Effector memory CD8-positive, alpha-beta T cell (primary cell): ENCODE results near the gene HS3ST6.
"Not testable (repeated sequence)": the region's sequence is repeated elsewhere in the genome, so short reads cannot be mapped to it uniquely, and the experiment has no call there.

Source experiments
- ATAC-seq: fragments of 150-1000 bp; cut with Tn5 transposase; replicated peaks from 2 replicates; pipeline ENCODE4 v1.10.0; 2021; ENCODE audit warnings: mild to moderate bottlenecking, moderate library complexity
- DNase-seq, 3 experiments: peaks; one replicate each; pipeline ENCODE4 v3.0.0; 2021
- H3K27ac Mint-ChIP-seq, 2 donors: one replicate each; pipeline ENCODE4 v1.8.0; 2022; ENCODE audit warnings: mild to moderate bottlenecking in 2 of 2, mixed read lengths in 2 of 2, moderate library complexity in 2 of 2
- H3K27me3 Mint-ChIP-seq, 2 donors: one replicate each; pipeline ENCODE4 v1.8.0; 2022; ENCODE audit warnings: mixed read lengths in 2 of 2
- H3K36me3 Mint-ChIP-seq: one replicate; pipeline ENCODE4 v1.8.0; 2022; ENCODE audit warnings: mild to moderate bottlenecking, moderate library complexity, mixed read lengths; ENCODE audit not compliant: insufficient read depth
- H3K4me1 Mint-ChIP-seq, 2 donors: one replicate each; pipeline ENCODE4 v1.8.0; 2022; ENCODE audit warnings: low read depth in 2 of 2, mixed read lengths in 2 of 2
- H3K4me3 Mint-ChIP-seq, 2 donors: one replicate each; pipeline ENCODE4 v1.8.0; 2022; ENCODE audit warnings: mild to moderate bottlenecking in 2 of 2, mixed read lengths in 2 of 2, moderate library complexity in 2 of 2
- H3K9me3 Mint-ChIP-seq, 2 donors: one replicate each; pipeline ENCODE4 v1.8.0; 2022; ENCODE audit warnings: mixed read lengths in 2 of 2
- total RNA-seq, 9 experiments: gene quantifications; one replicate each; lab custom pipeline; 2026; lab: John Stamatoyannopoulos, UW

Gene HS3ST6
- total RNA-seq, result 0 to 0.07 (median 0) reads per million in 9 experiments

DNA sequence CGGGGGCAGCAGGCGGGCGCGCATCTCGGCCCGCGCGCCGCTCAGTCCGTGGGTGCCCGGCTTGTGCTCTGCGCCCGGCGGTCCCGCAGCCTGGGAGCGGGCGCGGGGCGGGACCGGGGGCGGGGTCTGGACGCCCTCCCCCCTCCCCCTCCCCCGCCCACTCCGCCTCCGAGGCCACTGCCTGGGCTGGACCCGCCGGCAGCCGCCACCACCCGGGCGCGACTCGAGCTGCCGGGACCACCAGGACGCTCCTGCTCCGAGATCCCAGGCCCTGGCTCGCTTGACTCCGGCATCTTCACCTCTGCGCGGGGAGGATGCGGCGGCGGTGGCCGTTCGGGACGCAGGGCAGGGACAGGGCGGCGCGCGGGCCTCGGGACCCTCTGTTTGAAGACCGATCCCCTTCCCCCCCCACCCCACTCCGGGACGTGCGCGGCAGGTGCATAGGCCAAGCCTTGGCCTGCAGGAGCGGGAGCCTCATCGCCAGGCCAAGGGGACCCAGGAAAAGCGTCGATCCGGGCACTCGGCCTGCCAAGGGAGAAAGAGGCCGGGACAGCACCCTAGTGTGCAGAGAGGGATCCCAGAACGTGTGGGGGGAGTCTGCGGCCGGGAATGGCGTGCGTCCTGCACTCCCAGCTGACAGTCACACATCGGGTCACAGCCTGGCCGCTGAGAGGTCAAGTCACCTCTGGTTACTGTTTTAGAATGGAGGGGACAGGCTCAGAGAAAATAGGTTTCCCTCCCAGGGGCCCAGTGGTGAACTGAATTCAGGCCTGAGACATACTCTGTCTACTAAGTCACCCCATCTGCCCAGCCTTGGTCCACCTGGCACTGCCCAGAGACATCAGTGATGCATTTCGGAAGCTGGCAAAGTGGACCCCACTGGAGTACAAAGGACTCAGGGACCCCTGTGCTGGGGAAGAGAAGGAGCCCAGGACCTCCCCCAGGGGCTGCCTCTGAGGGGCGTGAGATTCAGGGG lies at the start of gene HS3ST6:
HS3ST6 (minus strand) TSS at position 65 of the 976 bp plus-strand sequence. CDS start 92 bp downstream, outside the sequence.
- Mint-ChIP-seq H3K4me1 (no peaks in the 10 kb centered on the region), H3K27ac (no peak within 1 kb of the TSS), H3K9me3 (no peaks in the 10 kb centered on the region), H3K27me3 (peaks cover 63 to 81% of the 10 kb centered on the region in 2 donors), H3K36me3 (no peaks in the 10 kb centered on the region), H3K4me3 (no peak within 1 kb of the TSS)
- no peak for DNase-seq
- ATAC-seq, result no peak

DNA sequence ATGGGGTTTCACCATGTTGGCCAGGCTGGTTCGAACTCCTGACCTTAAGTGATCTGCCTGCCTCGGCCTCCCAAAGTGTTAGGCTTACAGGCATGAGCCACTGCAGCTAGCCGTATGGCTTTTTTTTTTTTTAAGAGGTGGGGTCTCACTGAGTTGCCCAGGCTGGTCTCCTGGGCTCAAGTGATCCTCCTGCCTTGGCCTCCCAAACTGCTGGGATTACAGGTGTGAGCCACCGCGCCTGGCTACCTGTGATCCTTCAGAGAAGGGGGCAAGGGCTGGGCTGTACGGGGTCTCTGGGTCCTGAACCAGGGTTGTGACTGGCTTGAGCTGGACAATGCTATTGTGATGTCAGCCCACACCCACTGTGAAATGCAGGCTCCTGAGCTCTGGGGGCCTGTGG lies 48.2 kb upstream of the HS3ST6 start, which contains the start of gene RNF151:
RNF151 (plus strand) TSS at position 397 of the 400 bp plus-strand sequence. CDS start 26 bp downstream, outside the sequence.
- no peaks in the 10 kb centered on the region for H3K27me3 Mint-ChIP-seq
- H3K36me3 Mint-ChIP-seq, result peaks cover 51% of the 10 kb centered on the region
- H3K9me3 Mint-ChIP-seq, result no peaks in the 10 kb centered on the region
- H3K27ac Mint-ChIP-seq, result peak within 1 kb of the TSS; percentile 98 to 99
- H3K4me1 Mint-ChIP-seq, result peaks cover 34 to 44% of the 10 kb centered on the region in 2 donors
- ATAC-seq (no peak), DNase-seq (no peak)
- peak within 1 kb of the TSS; percentile 92 to 95 for H3K4me3 Mint-ChIP-seq

DNA sequence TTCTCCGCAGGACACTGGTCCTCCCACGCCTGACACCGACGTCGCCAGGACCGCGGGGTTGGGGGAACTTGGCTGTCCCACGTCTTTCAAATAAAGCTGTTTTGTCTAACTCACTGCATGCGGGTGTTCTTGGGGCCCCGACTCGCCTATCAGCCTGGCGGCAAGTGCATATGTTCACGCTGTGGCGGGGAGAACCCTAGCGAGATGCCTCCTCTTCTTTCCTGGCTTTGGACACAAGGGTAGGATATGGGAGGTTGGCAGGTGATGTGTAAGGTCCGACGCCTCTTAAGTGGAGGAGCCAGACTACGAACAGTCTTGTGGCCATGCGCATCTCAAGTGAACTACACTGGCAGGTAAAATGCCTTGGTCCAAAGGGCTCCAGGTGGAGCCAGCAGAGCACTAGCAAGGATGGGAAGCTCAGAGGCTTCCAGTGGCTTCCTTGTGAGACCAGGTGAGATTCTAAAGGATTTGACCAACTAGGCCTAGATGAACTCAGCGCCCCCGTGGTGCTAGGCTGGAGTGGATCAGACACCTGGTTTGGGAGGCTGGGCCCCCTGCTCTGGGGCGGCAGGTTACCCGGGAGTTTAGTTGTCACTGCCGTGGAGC lies 47.3 kb upstream of the HS3ST6 start:
- H3K27ac Mint-ChIP-seq, result peak overlapping the region; percentile 98 to 99
- DNase-seq (no peak), ATAC-seq (no peak)
- no peaks in the 10 kb centered on the region for H3K9me3 Mint-ChIP-seq
- H3K27me3 Mint-ChIP-seq, result no peaks in the 10 kb centered on the region
- peaks cover 36 to 46% of the 10 kb centered on the region in 2 donors for H3K4me1 Mint-ChIP-seq
- H3K36me3 Mint-ChIP-seq, result peaks cover 58% of the 10 kb centered on the region
- H3K4me3 Mint-ChIP-seq, result peak overlapping the region; percentile 92 to 95

DNA sequence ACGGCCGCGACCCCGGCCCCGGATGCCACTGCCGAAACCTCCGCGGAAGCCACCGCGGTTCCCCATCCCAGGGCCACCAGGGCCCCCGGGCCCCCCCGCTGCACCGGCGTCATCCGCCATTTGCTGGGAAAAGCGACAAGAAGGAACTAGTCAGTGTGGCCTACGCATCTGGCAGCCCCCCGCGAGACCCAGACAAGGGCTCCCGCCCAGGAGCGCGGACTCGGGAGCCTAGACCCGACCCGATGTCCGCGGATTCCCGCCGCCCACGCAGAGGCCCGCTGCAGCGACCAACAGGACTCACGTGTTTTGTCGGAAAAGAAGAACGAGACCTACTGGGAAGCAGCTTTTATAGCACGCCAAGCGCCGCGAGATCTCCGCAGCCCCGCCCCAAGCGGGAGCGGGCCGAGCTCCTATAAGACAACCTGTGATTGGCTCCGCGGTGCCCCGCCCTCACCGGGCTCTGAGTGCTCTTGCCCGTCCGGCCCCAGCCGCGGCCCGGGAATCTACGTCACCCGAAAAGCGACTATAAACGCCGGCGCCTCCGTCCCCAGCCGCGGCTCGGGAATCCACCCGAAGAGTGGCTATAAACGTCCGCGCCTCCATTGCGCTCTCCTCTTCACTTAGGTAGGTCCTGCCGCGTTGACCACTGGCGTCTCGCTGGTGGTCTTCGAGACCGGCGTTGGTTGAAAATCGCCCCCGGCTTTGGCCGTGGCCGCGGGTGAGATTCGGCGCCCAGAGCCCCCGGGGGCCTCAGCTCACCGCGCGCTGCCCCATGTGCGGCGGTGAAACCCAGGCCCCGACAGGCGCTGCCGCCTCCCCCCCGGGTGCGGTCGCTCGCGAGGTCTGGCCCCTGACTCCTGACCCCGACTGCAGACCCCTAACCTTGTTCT lies 46.5 kb upstream of the HS3ST6 start, which contains the start of gene RPS2:
RPS2 (minus strand) TSS at position 321 of the 890 bp plus-strand sequence; CDS start at position 120, 201 bp downstream.
- H3K4me1 Mint-ChIP-seq, result peaks cover 43 to 53% of the 10 kb centered on the region in 2 donors
- peak; percentile 94 to 97 (median 94) for DNase-seq
- peak within 1 kb of the TSS; percentile 98 to 99 for H3K27ac Mint-ChIP-seq
- H3K9me3 Mint-ChIP-seq, result no peaks in the 10 kb centered on the region
- no peaks in the 10 kb centered on the region for H3K27me3 Mint-ChIP-seq
- peak within 1 kb of the TSS; percentile 92 to 95 for H3K4me3 Mint-ChIP-seq
- H3K36me3 Mint-ChIP-seq, result peaks cover 64% of the 10 kb centered on the region
- peak; percentile 90 for ATAC-seq

DNA sequence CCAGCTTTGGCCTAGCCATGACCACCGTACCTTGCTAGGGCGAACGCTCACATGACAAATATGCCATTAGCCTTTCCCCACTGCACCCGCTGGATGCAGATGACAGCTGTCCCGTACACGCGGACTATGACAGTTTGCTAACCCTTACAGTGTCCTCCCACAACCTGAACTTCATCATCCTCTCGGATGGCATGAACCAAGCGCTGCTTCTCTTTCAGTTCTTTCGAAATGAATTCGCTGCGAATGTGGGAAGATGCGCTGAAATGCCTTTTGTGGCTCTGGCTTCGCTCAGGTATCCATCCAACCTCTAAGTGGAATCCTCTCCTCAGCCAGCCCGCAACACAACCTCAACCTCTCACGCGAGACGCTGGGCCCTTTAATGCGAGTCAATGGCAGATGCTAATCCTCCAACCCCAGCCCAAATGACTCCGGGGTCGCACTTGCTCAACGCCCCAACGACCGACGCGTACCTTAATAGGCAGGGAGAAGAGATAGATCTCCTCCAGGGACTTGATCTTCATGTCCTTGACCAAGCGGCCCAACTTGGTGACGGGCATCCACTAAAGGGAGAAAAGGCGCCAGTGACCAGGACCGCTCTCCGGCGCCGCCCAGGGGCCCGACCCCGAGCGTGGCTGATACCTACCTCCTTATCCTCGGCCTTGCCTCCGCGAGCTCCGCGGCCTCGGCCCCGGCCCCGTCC lies 45.7 kb upstream of the HS3ST6 start:
- Mint-ChIP-seq H3K4me3 (peak overlapping the region; percentile 92 to 95), H3K27ac (peak overlapping the region; percentile 98 to 99), H3K9me3 (no peaks in the 10 kb centered on the region), H3K27me3 (no peaks in the 10 kb centered on the region), H3K4me1 (peaks cover 43 to 53% of the 10 kb centered on the region in 2 donors), H3K36me3 (peaks cover 64% of the 10 kb centered on the region)
- ATAC-seq (peak; percentile 20), DNase-seq (peak in 2 of 3 experiments; percentile 37 to 52)

DNA sequence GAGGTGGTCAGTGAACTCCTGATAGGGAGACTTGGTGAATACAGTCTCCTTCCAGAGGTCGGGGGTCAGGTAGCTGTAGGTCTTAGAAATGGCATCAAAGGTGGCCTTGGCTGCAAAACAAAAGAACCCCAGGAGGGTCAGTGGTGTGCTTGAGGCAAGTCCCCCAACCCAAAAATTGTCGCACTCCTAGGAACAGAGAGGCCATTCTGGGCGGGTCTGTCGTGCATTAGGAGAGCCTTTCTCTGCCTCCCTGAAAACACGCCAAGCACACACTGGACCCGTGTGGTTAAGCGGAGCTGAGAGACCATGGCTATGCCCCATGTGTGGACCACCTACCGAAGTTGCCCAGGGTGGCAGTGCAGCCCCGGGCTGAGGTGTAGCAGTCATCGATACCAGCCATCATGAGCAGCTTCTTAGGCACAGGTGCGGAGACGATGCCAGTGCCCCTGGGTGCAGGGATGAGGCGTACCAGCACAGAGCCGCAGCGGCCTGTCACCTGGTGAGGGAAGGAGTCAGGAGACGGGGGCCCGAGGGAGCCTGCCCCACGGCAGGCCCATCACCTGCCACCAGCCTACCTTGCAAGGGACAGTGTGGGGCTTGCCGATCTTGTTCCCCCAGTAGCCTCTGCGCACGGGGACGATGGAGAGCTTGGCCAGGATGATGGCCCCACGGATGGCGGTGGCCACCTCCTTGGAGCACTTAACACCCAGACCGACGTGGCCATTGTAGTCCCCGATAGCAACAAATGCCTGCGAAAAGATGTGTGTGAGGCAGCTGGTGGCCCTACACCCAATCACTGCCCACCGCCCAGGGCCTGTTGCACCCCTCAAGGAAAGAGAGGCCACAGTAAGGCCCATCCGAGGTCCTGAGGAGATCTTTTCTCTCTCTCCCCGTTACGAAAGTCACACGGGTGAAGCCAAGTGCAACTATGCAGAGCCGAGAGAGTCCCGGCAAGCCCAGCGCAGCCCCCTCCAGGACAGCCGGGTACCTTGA lies 44.2 kb upstream of the HS3ST6 start:
- not testable (repeated sequence) for H3K27me3 Mint-ChIP-seq, H3K9me3 Mint-ChIP-seq, DNase-seq, ATAC-seq
- Mint-ChIP-seq H3K27ac (peak overlapping the region; percentile 98 to 99), H3K4me3 (peak overlapping the region; percentile 92 to 95), H3K36me3 (peaks cover 64% of the 10 kb centered on the region), H3K4me1 (peaks cover 43 to 53% of the 10 kb centered on the region in 2 donors)

DNA sequence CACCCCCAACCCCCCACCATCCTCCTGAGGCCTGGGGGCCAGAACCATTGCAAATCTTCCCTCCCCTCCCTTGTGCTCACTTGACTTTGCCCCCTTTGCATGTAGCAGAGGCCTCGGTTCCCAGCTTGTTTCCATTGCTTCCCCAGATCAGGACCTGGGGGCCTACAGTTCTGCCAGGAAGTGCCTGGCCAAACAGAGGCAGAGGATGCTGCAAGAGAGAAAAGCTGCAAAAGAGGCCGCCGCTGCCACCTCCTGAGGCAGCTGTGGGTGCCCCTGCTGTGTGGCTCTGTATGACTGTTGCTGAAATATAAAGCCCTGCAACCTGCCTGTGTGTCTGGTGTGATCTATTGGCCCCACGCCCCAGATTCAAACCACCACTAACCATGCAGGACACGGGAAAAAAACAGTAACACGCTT lies 43.4 kb upstream of the HS3ST6 start:
- peaks cover 43 to 53% of the 10 kb centered on the region in 2 donors for H3K4me1 Mint-ChIP-seq
- H3K36me3 Mint-ChIP-seq, result peaks cover 64% of the 10 kb centered on the region
- H3K4me3 Mint-ChIP-seq, result peak overlapping the region; percentile 94 to 95
- ATAC-seq (no peak), DNase-seq (no peak)
- no peaks in the 10 kb centered on the region for H3K9me3 Mint-ChIP-seq
- H3K27me3 Mint-ChIP-seq, result no peaks in the 10 kb centered on the region
- H3K27ac Mint-ChIP-seq, result peak overlapping the region; percentile 98 to 99

DNA sequence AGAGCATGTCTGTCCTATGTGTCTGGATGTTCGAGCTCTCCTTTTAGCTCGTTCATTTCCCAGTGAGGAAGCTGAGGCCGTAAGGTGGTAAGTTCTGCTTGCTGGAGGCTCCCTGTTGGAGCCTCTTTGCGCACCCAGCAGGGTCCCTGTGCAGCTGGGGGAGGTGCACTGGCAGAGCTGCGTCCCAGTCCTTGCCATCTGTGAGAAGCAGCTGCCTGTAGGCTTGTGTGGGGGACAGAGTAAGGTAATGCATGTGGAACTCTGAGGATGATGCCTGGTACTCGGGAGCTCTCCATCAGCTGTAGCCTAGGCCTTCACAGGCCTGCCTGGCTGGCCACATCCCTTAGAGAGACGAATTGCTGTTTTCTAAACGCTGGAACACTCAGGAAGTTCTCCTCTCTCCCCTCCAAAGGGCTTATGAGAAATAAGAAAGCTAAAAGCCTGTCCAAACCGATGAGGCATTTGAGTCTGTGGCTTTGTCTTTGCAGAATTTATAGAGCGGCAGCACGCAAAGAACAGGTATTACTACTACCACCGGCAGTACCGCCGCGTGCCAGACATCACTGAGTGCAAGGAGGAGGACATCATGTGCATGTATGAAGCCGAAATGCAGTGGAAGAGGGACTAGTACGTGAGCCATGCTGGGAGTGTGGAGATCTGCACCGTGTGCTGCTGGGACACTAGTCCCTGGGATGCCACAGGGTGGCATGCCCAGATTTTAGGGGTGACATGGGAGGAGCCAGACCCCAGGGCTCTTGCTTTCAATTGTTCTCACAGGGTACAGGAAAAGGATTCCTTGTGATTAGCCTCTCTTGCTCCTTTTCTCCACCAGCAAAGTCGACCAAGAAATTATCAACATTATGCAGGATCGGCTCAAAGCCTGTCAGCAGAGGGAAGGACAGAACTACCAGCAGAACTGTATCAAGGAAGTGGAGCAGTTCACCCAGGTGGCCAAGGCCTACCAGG lies 42.7 kb upstream of the HS3ST6 start:
- ATAC-seq (no peak), DNase-seq (peak in 2 of 3 experiments; percentile 31 to 40)
- Mint-ChIP-seq H3K9me3 (no peaks in the 10 kb centered on the region), H3K27ac (peak overlapping the region; percentile 98 to 99), H3K27me3 (no peaks in the 10 kb centered on the region), H3K4me3 (peak overlapping the region; percentile 94 to 95), H3K36me3 (peaks cover 61% of the 10 kb centered on the region), H3K4me1 (peaks cover 43 to 53% of the 10 kb centered on the region in 2 donors)

DNA sequence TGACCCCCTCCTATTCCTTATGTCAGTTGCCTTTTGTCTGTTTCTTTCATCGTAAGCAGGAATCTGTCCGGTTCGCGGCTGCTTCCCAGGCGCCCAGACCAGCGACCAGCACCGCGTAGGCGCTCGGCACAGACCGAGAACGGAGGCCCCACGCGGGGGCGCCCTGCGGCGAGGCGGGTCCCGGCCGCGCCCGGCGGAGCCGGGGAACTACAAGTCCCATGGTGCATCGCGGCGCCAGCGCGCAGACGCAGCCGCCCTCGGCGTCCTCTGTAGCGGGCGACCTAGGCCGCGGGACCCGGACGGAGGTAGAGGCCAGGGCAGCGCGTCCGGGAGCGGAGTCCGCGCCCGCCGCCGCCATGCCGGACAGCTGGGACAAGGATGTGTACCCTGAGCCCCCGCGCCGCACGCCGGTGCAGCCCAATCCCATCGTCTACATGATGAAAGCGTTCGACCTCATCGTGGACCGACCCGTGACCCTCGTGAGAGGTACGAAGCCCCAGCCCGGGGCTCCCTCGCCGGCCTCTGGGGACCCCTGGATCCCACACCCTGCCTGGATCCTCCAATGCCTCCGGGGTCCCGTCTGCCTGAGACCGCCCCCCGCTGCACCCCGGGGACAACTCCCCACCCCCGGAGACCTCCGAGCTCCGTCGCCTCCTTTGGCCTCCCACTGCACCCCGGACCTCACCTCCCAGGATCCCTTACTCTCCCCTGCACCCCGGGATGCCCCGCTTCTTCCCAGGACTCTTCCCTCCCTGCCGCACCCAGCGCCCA lies 41.2 kb upstream of the HS3ST6 start, which contains the start of gene NDUFB10:
NDUFB10 (plus strand) TSS at position 270 of the 771 bp plus-strand sequence; CDS start at position 357, 87 bp downstream.
- peak; percentile 87 to 90 (median 87) for DNase-seq
- Mint-ChIP-seq H3K36me3 (peaks cover 46% of the 10 kb centered on the region), H3K4me3 (peak within 1 kb of the TSS; percentile 94 to 95), H3K9me3 (no peaks in the 10 kb centered on the region), H3K4me1 (peaks cover 32 to 41% of the 10 kb centered on the region in 2 donors), H3K27ac (peak within 1 kb of the TSS; percentile 98 to 99), H3K27me3 (no peaks in the 10 kb centered on the region)
- ATAC-seq, result peak; percentile 83
